ENCODE results near the gene NDUFV1. TPM values are rescaled to one million over a fixed set of nuclear protein-coding genes. Genes with fewer than 3 reads are reported as not detected.

NDUFV1 gene
- total RNA-seq, 2 experiments from 2014 or later: 223 to 224 TPM

- H3K27me3 ChIP-seq (ENCODE audit: control insufficient read depth in 1 of 2, insufficient read depth in 2 of 2, low read length in 2 of 2): peaks cover 0 to 3% of the 10 kb centered on the region in 2 experiments
- no peak for TF ChIP-seq CTCF (IDR thresholded peaks at IDR 0.05)
- ChIA-PET CTCF (no interaction called here), POLR2A (interaction anchor here (0.7 kb wide), 1 partner anchor 371 kb away, joined by 3 read pairs; no protein-coding TSS in a partner anchor)
- H3K27ac ChIP-seq (ENCODE audit: low read depth in 1 of 2, low read length in 2 of 2): no peak overlapping the region
- no peak for DNase-seq
- peaks cover 49% of the 10 kb centered on the region for H3K4me1 ChIP-seq (ENCODE audit: insufficient read depth, low read length)
- Mint-ChIP-seq H3K4me1 (ENCODE audit: low read depth) (peaks cover 29% of the 10 kb centered on the region), H3K36me3 (ENCODE audit: low read depth) (peaks cover 46% of the 10 kb centered on the region), H3K27ac (no peak overlapping the region), H3K27me3 (no peaks in the 10 kb centered on the region), H3K9me3 (no peaks in the 10 kb centered on the region), H3K4me3 (peak overlapping the region; percentile 11)
- H3K4me3 ChIP-seq (ENCODE audit: low read length): no peak overlapping the region
- ATAC-seq (ENCODE audit: poor library complexity): no peak
- peaks cover 48% of the 10 kb centered on the region for H3K36me3 ChIP-seq (ENCODE audit: insufficient read depth, low read length)
- peaks cover 0 to 3% of the 10 kb centered on the region in 2 experiments for H3K9me3 ChIP-seq (ENCODE audit: control insufficient read depth in 1 of 2, insufficient read depth in 1 of 2, low read length in 2 of 2)
- intact Hi-C loops (cut with DNase I, micrococcal nuclease): no loop called here
These were observed 3.6 kb downstream of the NDUFV1 start for GRCh38 chr11:67610302-67610868.

GRCh38 chr11:67611165-67611564, 4.4 kb downstream of the NDUFV1 start:
- H3K36me3 ChIP-seq (ENCODE audit: insufficient read depth, low read length): peaks cover 48% of the 10 kb centered on the region
- intact Hi-C loops (cut with DNase I, micrococcal nuclease): no loop called here

More at GRCh38 chr11:67611165-67611564, 4.4 kb downstream of the NDUFV1 start:
- Mint-ChIP-seq H3K27me3 (no peaks in the 10 kb centered on the region), H3K9me3 (no peaks in the 10 kb centered on the region), H3K4me3 (no peak overlapping the region), H3K36me3 (ENCODE audit: low read depth) (peaks cover 46% of the 10 kb centered on the region), H3K4me1 (ENCODE audit: low read depth) (peaks cover 24% of the 10 kb centered on the region), H3K27ac (no peak overlapping the region)
- ChIA-PET POLR2A (no interaction called here), CTCF (no interaction called here)
- Histone ChIP-seq H3K9me3 (ENCODE audit: control insufficient read depth in 1 of 2, insufficient read depth in 1 of 2, low read length in 2 of 2) (peaks cover 0 to 3% of the 10 kb centered on the region in 2 experiments), H3K4me3 (ENCODE audit: low read length) (no peak overlapping the region), H3K27ac (ENCODE audit: low read depth in 1 of 2, low read length in 2 of 2) (no peak overlapping the region), H3K27me3 (ENCODE audit: control insufficient read depth in 1 of 2, insufficient read depth in 2 of 2, low read length in 2 of 2) (peaks cover 0 to 3% of the 10 kb centered on the region in 2 experiments), H3K4me1 (ENCODE audit: insufficient read depth, low read length) (peaks cover 54% of the 10 kb centered on the region)
- no peak for TF ChIP-seq CTCF (IDR thresholded peaks at IDR 0.05)
- ATAC-seq (ENCODE audit: poor library complexity) (no peak), DNase-seq (peak in 1 of 14 experiments; percentile 20)

Measured in CD4-positive, alpha-beta T cell (primary cell).